Measurements from ENCODE around the gene PERP.

PERP gene

DNA sequence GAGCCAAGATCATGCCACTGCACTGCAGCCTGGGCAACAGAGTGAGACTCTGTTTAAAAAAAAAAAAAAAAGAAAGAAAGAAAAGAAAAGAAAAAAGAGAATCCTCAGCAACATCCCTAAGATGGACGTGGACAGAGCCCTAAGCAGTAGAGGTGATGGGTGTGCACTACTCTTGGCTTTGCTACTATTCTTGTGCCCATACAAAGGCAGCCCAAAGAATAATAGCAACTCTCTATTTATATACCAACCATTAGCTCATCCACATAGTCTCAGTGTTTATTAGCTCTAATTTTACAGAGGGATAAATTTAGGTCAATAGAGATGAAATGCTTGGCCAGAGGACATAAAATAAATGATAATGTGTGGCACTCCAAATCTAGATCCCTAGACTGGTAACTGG, 62.2 kb downstream of the PERP start:
- no peak for DNase-seq (ENCODE audit: low read depth)

DNA sequence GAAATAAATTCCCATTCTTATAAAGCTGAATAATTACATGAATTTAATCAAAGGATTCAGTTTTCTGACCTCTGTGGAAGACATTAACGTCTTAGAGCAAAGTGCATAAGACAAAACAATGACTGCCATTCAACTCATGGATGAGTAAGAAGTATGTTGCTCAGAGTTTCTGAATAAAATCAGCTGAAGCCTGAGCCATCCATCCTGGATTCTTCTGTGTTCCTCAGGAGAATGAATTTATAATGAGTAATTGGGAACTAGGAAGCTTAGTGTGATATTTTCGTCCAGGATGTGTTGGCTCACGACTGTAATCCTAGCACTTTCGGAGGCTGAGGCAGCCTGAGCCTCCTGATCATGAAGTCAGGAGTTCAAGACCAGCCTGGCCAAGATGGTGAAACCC, 62.8 kb downstream of the PERP start:
- no peak for DNase-seq (ENCODE audit: low read depth)

Data from stimulated activated CD8-positive, alpha-beta memory T cell treated with anti-CD3 and anti-CD28 coated beads, Interleukin-4, amount 100 ng/mL, for 24 hours (primary cell).